Measurements from ENCODE around the gene ALKBH8.

DNA sequence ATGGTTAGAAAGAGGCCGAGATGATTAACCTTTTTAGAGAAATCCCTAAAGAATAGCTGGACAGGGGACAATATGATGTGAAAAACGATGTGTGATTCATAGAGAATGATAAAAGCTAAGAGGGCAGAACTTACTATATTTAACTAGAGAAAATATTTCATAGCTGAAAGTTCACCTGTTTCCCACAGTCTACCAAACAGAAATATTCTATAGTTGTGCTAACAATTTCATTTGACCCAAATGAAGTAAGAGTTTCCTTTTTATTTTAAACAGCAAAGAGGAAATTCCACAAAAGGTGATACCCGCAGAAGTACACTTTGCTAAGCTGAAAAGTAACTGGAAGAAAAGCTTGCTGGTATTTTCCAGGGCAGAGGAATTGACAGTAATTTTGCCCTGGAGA, 26.7 kb downstream of the ALKBH8 start:
- no peak for TF ChIP-seq CTCF (IDR thresholded peaks at IDR 0.05; ENCODE audit: low read depth, low read length)
- TF ChIP-seq EZH2phosphoT487 (IDR thresholded peaks at IDR 0.05; ENCODE audit: low read depth) = no peak

All from OCI-LY3 (cell line).